Islet precursor cell (in vitro differentiated cells): ENCODE measurements around the gene NDUFA5.
"Not testable (repeated sequence)": the region's sequence is repeated elsewhere in the genome, so short reads cannot be mapped to it uniquely, and the experiment has no call there.

Source experiments
- DNase-seq: peaks from one replicate; pipeline ENCODE4 v3.0.0-alpha.2; 2018

NDUFA5 gene

GRCh38 chr7:123555484-123555883, 2.1 kb downstream of the NDUFA5 start:
- DNase-seq = no peak

- DNase-seq = no peak
Measured at GRCh38 chr7:123553159-123553558, 4.5 kb downstream of the NDUFA5 start.

- no peak for DNase-seq
Measured at GRCh38 chr7:123552641-123553040, 5.0 kb downstream of the NDUFA5 start.

- DNase-seq = not testable (repeated sequence)
Measured at GRCh38 chr7:123552134-123552533, 5.5 kb downstream of the NDUFA5 start.

- no peak for DNase-seq
Measured at GRCh38 chr7:123548406-123548805, 9.2 kb downstream of the NDUFA5 start.

- no peak for DNase-seq
Measured at GRCh38 chr7:123539871-123540270, 17.7 kb downstream of the NDUFA5 start.

- DNase-seq = no peak
Measured at GRCh38 chr7:123538897-123539296, 18.7 kb downstream of the NDUFA5 start.

GRCh38 chr7:123538189-123538714, 19.4 kb downstream of the NDUFA5 start:
- no peak for DNase-seq

- DNase-seq = no peak
Measured at GRCh38 chr7:123537026-123537642, 20.5 kb downstream of the NDUFA5 start.

- no peak for DNase-seq
Measured at GRCh38 chr7:123535517-123535916, 22.1 kb downstream of the NDUFA5 start.

GRCh38 chr7:123534383-123535260, 23.0 kb downstream of the NDUFA5 start, which contains the start of gene IQUB:
IQUB (minus strand) TSS chr7:123534595; CDS start chr7:123512340, 22,255 bp downstream.
- peak; percentile 99 for DNase-seq

- DNase-seq = no peak
Measured at GRCh38 chr7:123533929-123534382, 23.7 kb downstream of the NDUFA5 start.

- no peak for DNase-seq
Measured at GRCh38 chr7:123533553-123533917, 24.1 kb downstream of the NDUFA5 start.

- peak; percentile 60 for DNase-seq
Measured at GRCh38 chr7:123532788-123533552, 24.6 kb downstream of the NDUFA5 start.

GRCh38 chr7:123532343-123532742, 25.3 kb downstream of the NDUFA5 start:
- DNase-seq = not testable (repeated sequence)

- DNase-seq = not testable (repeated sequence)
Measured at GRCh38 chr7:123530035-123530591, 27.5 kb downstream of the NDUFA5 start.

GRCh38 chr7:123528265-123528664, 29.4 kb downstream of the NDUFA5 start:
- DNase-seq = no peak

GRCh38 chr7:123527712-123528225, 29.8 kb downstream of the NDUFA5 start:
- not testable (repeated sequence) for DNase-seq

- DNase-seq = not testable (repeated sequence)
Measured at GRCh38 chr7:123526533-123526932, 31.1 kb downstream of the NDUFA5 start.

- DNase-seq = no peak
Measured at GRCh38 chr7:123522066-123522465, 35.6 kb downstream of the NDUFA5 start.

- no peak for DNase-seq
Measured at GRCh38 chr7:123505221-123505620, 52.4 kb downstream of the NDUFA5 start.

GRCh38 chr7:123502201-123502600, 55.4 kb downstream of the NDUFA5 start:
- DNase-seq = no peak
